Activated CD4-positive, alpha-beta T cell treated with anti-CD3 and anti-CD28 coated beads, Interleukin-2, amount 50 U/mL, for 16 hours (primary cell): ENCODE measurements around the gene NCCRP1.

Source experiments
- DNase-seq: peaks from one replicate; pipeline ENCODE4 v3.0.0-alpha.2; 2020

Gene NCCRP1

GRCh38 chr19:39181500-39182173 is 15.1 kb upstream of the NCCRP1 start:
- DNase-seq: no peak

- DNase-seq: no peak
These were observed 14.6 kb upstream of the NCCRP1 start for GRCh38 chr19:39182174-39182505.

GRCh38 chr19:39183104-39183503 is 13.7 kb upstream of the NCCRP1 start:
- DNase-seq: no peak

GRCh38 chr19:39186391-39186790 is 10.4 kb upstream of the NCCRP1 start:
- DNase-seq: no peak

- DNase-seq: no peak
These were observed 9.2 kb upstream of the NCCRP1 start for GRCh38 chr19:39187552-39187943.

- no peak for DNase-seq
These were observed 7.8 kb upstream of the NCCRP1 start for GRCh38 chr19:39188960-39189359.

GRCh38 chr19:39190768-39191167 is 6.0 kb upstream of the NCCRP1 start:
- DNase-seq: no peak

GRCh38 chr19:39192846-39193245 is 3.9 kb upstream of the NCCRP1 start:
- no peak for DNase-seq

- no peak for DNase-seq
These were observed 3.0 kb upstream of the NCCRP1 start for GRCh38 chr19:39193803-39194202.

GRCh38 chr19:39194832-39195542 is 1.8 kb upstream of the NCCRP1 start:
- DNase-seq: no peak

GRCh38 chr19:39195755-39196154 is 1.0 kb upstream of the NCCRP1 start:
- no peak for DNase-seq

GRCh38 chr19:39196320-39196719 is 444 bp upstream of the NCCRP1 start:
- DNase-seq: no peak

- DNase-seq: no peak
These were observed 1.0 kb downstream of the NCCRP1 start for GRCh38 chr19:39197808-39198207.

- no peak for DNase-seq
These were observed 2.3 kb downstream of the NCCRP1 start for GRCh38 chr19:39199025-39199424.

- DNase-seq: no peak
These were observed 3.5 kb downstream of the NCCRP1 start for GRCh38 chr19:39200066-39200802.

- no peak for DNase-seq
These were observed 4.0 kb downstream of the NCCRP1 start for GRCh38 chr19:39200803-39201115.

- DNase-seq: no peak
These were observed 6.2 kb downstream of the NCCRP1 start for GRCh38 chr19:39202998-39203355.

GRCh38 chr19:39203372-39204341 is 6.9 kb downstream of the NCCRP1 start, which contains the start of gene SYCN:
SYCN (minus strand) TSS chr19:39204263; CDS start chr19:39204254, 9 bp downstream.
- DNase-seq: no peak

- no peak for DNase-seq
These were observed 8.6 kb downstream of the NCCRP1 start for GRCh38 chr19:39205449-39205764.

GRCh38 chr19:39206122-39206521 is 9.4 kb downstream of the NCCRP1 start:
- DNase-seq: no peak

GRCh38 chr19:39207293-39207836 is 10.6 kb downstream of the NCCRP1 start:
- DNase-seq: no peak

GRCh38 chr19:39208175-39208795 is 11.5 kb downstream of the NCCRP1 start:
- DNase-seq: no peak
